ENCODE results near the gene HIVEP3. TPM values are rescaled to one million over a fixed set of nuclear protein-coding genes. Genes with fewer than 3 reads are reported as not detected.

The HIVEP3 gene
- total RNA-seq, 4 donors from 2014 or later, result 4.6 to 8.3 (median 6.5) TPM

- TF ChIP-seq, protein P1, sequence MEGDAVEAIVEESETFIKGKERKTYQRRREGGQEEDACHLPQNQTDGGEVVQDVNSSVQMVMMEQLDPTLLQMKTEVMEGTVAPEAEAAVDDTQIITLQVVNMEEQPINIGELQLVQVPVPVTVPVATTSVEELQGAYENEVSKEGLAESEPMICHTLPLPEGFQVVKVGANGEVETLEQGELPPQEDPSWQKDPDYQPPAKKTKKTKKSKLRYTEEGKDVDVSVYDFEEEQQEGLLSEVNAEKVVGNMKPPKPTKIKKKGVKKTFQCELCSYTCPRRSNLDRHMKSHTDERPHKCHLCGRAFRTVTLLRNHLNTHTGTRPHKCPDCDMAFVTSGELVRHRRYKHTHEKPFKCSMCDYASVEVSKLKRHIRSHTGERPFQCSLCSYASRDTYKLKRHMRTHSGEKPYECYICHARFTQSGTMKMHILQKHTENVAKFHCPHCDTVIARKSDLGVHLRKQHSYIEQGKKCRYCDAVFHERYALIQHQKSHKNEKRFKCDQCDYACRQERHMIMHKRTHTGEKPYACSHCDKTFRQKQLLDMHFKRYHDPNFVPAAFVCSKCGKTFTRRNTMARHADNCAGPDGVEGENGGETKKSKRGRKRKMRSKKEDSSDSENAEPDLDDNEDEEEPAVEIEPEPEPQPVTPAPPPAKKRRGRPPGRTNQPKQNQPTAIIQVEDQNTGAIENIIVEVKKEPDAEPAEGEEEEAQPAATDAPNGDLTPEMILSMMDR (IDR thresholded peaks at IDR 0.05), result no peak
- peak; percentile 19 to 68 for TF ChIP-seq POLR2A (IDR thresholded peaks at IDR 0.05)
- Histone ChIP-seq H3K27ac (peak overlapping the region in 3 of 4 donors; percentile 74 to 93 (median 80)), H3K9me3 (no peaks in the 10 kb centered on the region), H3K4me1 (peaks cover 0 to 70% (median 3%) of the 10 kb centered on the region in 4 donors), H3K27me3 (no peaks in the 10 kb centered on the region), H3K4me3 (no peak overlapping the region), H3K36me3 (no peaks in the 10 kb centered on the region)
- DNase-seq, result peak in 2 of 3 donors; percentile 91 to 93
Measured at GRCh38 chr1:41476807-41477361, 441.8 kb downstream of the HIVEP3 start.

DNA sequence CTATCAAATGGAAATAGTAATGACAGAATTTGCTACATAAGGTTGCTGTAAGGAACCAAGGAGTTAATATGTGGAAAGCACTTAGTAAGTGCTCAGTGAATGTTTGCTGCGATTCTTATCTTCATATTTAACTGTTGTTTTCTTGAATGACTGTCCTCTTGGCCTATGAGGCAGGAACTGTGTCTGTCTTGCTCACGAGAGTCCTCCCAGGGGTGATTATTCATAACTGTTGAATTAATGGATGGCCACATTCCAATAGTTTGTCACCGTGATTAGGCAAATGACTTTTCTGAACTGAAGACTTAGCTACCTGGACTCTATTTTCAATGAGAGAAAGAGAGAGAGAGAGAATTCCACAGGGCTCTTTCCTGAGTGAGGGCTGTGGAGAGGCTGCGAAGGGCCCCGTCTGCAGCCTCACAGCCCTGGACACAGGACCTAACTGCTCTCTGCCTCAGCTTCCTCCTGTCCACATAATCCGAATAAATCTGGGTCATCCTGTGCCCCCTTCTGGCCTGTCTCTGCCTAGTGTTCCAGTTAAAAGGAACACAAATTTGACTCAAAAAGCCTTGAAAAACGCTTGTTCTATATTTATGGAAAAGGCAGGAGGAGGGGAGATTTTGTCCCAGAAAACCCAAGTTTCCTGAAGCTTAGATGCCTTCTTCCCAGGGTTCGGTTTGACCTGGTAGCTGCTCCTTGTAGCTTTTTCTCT lies 442.7 kb downstream of the HIVEP3 start:
- TF ChIP-seq, protein P1 (IDR thresholded peaks at IDR 0.05), result no peak
- no peak for TF ChIP-seq POLR2A (IDR thresholded peaks at IDR 0.05)

GRCh38 chr1:41475346-41475745 lies 443.4 kb downstream of the HIVEP3 start:
- peaks cover 0 to 58% (median 3%) of the 10 kb centered on the region in 4 donors for H3K4me1 ChIP-seq
- DNase-seq, result no peak
- H3K27ac ChIP-seq, result peak overlapping the region in 3 of 4 donors; percentile 57 to 93 (median 80)
- TF ChIP-seq, protein P1 (IDR thresholded peaks at IDR 0.05), result no peak
- TF ChIP-seq POLR2A (IDR thresholded peaks at IDR 0.05), result no peak
- H3K4me3 ChIP-seq, result no peak overlapping the region
- H3K9me3 ChIP-seq, result no peaks in the 10 kb centered on the region
- H3K36me3 ChIP-seq, result no peaks in the 10 kb centered on the region
- H3K27me3 ChIP-seq, result no peaks in the 10 kb centered on the region

More for the DNA sequence above, 442.7 kb downstream of the HIVEP3 start:
- Histone ChIP-seq H3K36me3 (no peaks in the 10 kb centered on the region), H3K27me3 (no peaks in the 10 kb centered on the region), H3K4me3 (no peak overlapping the region), H3K4me1 (peaks cover 0 to 65% (median 3%) of the 10 kb centered on the region in 4 donors), H3K27ac (peak overlapping the region in 3 of 4 donors; percentile 74 to 93 (median 80)), H3K9me3 (no peaks in the 10 kb centered on the region)
- DNase-seq, result peak in 1 of 3 donors; percentile 38

GRCh38 chr1:41474490-41475271 lies 444.0 kb downstream of the HIVEP3 start:
- Histone ChIP-seq H3K9me3 (no peaks in the 10 kb centered on the region), H3K27me3 (no peaks in the 10 kb centered on the region), H3K4me1 (peaks cover 0 to 51% (median 3%) of the 10 kb centered on the region in 4 donors), H3K4me3 (no peak overlapping the region), H3K36me3 (no peaks in the 10 kb centered on the region), H3K27ac (peak overlapping the region in 3 of 4 donors; percentile 57 to 93 (median 80))
- peak in 1 of 3 donors; percentile 61 for DNase-seq
- TF ChIP-seq POLR2A (IDR thresholded peaks at IDR 0.05), result no peak
- TF ChIP-seq, protein P1 (IDR thresholded peaks at IDR 0.05), result no peak

GRCh38 chr1:41473738-41474362 lies 444.9 kb downstream of the HIVEP3 start:
- Histone ChIP-seq H3K27ac (peak overlapping the region in 3 of 4 donors; percentile 57 to 93 (median 80)), H3K4me3 (no peak overlapping the region), H3K36me3 (no peaks in the 10 kb centered on the region), H3K9me3 (no peaks in the 10 kb centered on the region), H3K4me1 (peaks cover 0 to 45% (median 3%) of the 10 kb centered on the region in 4 donors), H3K27me3 (no peaks in the 10 kb centered on the region)
- peak in 1 of 3 donors; percentile 15 for DNase-seq
- TF ChIP-seq, protein P1 (IDR thresholded peaks at IDR 0.05), result no peak
- TF ChIP-seq POLR2A (IDR thresholded peaks at IDR 0.05), result no peak
